ENCODE measurements around the gene PSMD13.
A peak's percentile ranks its signal among the peaks of the same experiment; 100 is the strongest.

PSMD13 gene

GRCh38 chr11:207208-207862 lies 29.4 kb upstream of the PSMD13 start, which contains the start of the genes BET1L and RIC8A:
Gene BET1L (minus strand): TSS chr11:207399. CDS start chr11:207321, 78 bp downstream.
Gene RIC8A (plus strand): TSS chr11:207708. CDS start chr11:208855, 1,147 bp downstream.
- Histone ChIP-seq H4K20me1 (ENCODE audit: insufficient read depth, low read length) (no peaks in the 10 kb centered on the region; the same call in 1 of the 2 replicates), H3K4me2 (ENCODE audit: low read depth, low read length) (peak within 1 kb of the TSS; percentile 97), H3K9ac (ENCODE audit: low read length) (peak within 1 kb of the TSS; percentile 98), H2AFZ (ENCODE audit: low read length) (peak within 1 kb of the TSS; percentile 72), H3K27ac (ENCODE audit: low read length) (peak within 1 kb of the TSS; percentile 100), H3K9me3 (replicated peaks; ENCODE audit: insufficient read depth, low read length) (no peaks in the 10 kb centered on the region), H3K27me3 (replicated peaks; ENCODE audit: insufficient read depth, low read length) (no peaks in the 10 kb centered on the region), H3K36me3 (replicated peaks; ENCODE audit: insufficient read depth, low read length) (peaks cover 9% of the 10 kb centered on the region; the same call in 1 of the 2 replicates), H3F3A (ENCODE audit: insufficient read depth, low read length) (peaks cover 10% of the 10 kb centered on the region), H3K4me1 (ENCODE audit: low read length) (peaks cover 16% of the 10 kb centered on the region), H3K9me2 (replicated peaks; ENCODE audit: insufficient read depth, low read length) (no peaks in the 10 kb centered on the region), H3K4me3 (ENCODE audit: low read length) (peak within 1 kb of the TSS; percentile 97), H3K79me2 (ENCODE audit: low read length) (peaks cover 61% of the 10 kb centered on the region)
- peak; percentile 97 for DNase-seq
- no peak for TF ChIP-seq EZH2phosphoT487 (IDR thresholded peaks at IDR 0.05; ENCODE audit: low read length)
- TF ChIP-seq EZH2 (optimal IDR thresholded peaks at IDR 0.05; ENCODE audit: low read depth, low read length), result no peak
- TF ChIP-seq CTCF (IDR thresholded peaks at IDR 0.05; ENCODE audit: low read length), result no peak

GRCh38 chr11:207863-208180 lies 29.0 kb upstream of the PSMD13 start:
- no peak for DNase-seq
- peaks cover 10% of the 10 kb centered on the region for H3F3A ChIP-seq (ENCODE audit: insufficient read depth, low read length)
- H3K4me1 ChIP-seq (ENCODE audit: low read length), result peaks cover 16% of the 10 kb centered on the region
- peak overlapping the region; percentile 98 for H3K9ac ChIP-seq (ENCODE audit: low read length)
- H3K27me3 ChIP-seq (replicated peaks; ENCODE audit: insufficient read depth, low read length), result no peaks in the 10 kb centered on the region
- H3K4me3 ChIP-seq (ENCODE audit: low read length), result peak overlapping the region; percentile 97
- peak overlapping the region; percentile 97 for H3K4me2 ChIP-seq (ENCODE audit: low read depth, low read length)
- no peak for TF ChIP-seq CTCF (IDR thresholded peaks at IDR 0.05; ENCODE audit: low read length)
- no peak for TF ChIP-seq EZH2 (optimal IDR thresholded peaks at IDR 0.05; ENCODE audit: low read depth, low read length)
- no peak for TF ChIP-seq EZH2phosphoT487 (IDR thresholded peaks at IDR 0.05; ENCODE audit: low read length)
- no peaks in the 10 kb centered on the region for H3K9me3 ChIP-seq (replicated peaks; ENCODE audit: insufficient read depth, low read length)
- H3K27ac ChIP-seq (ENCODE audit: low read length), result peak overlapping the region; percentile 100
- H4K20me1 ChIP-seq (ENCODE audit: insufficient read depth, low read length), result no peaks in the 10 kb centered on the region; the same call in 1 of the 2 replicates
- H3K36me3 ChIP-seq (replicated peaks; ENCODE audit: insufficient read depth, low read length), result peaks cover 9% of the 10 kb centered on the region; the same call in 1 of the 2 replicates
- no peaks in the 10 kb centered on the region for H3K9me2 ChIP-seq (replicated peaks; ENCODE audit: insufficient read depth, low read length)
- H3K79me2 ChIP-seq (ENCODE audit: low read length), result peaks cover 61% of the 10 kb centered on the region
- H2AFZ ChIP-seq (ENCODE audit: low read length), result peak overlapping the region; percentile 72

GRCh38 chr11:208181-208916 lies 28.4 kb upstream of the PSMD13 start:
- Histone ChIP-seq H3K9me2 (replicated peaks; ENCODE audit: insufficient read depth, low read length) (no peaks in the 10 kb centered on the region), H3K27me3 (replicated peaks; ENCODE audit: insufficient read depth, low read length) (no peaks in the 10 kb centered on the region), H3K4me1 (ENCODE audit: low read length) (peaks cover 16% of the 10 kb centered on the region), H4K20me1 (ENCODE audit: insufficient read depth, low read length) (no peaks in the 10 kb centered on the region; the same call in 1 of the 2 replicates), H3K4me3 (ENCODE audit: low read length) (peak overlapping the region; percentile 97), H3K36me3 (replicated peaks; ENCODE audit: insufficient read depth, low read length) (peaks cover 14% of the 10 kb centered on the region), H3K27ac (ENCODE audit: low read length) (peak overlapping the region; percentile 100), H2AFZ (ENCODE audit: low read length) (peak overlapping the region; percentile 72), H3K4me2 (ENCODE audit: low read depth, low read length) (peak overlapping the region; percentile 97), H3K79me2 (ENCODE audit: low read length) (peaks cover 61% of the 10 kb centered on the region), H3K9me3 (replicated peaks; ENCODE audit: insufficient read depth, low read length) (no peaks in the 10 kb centered on the region), H3K9ac (ENCODE audit: low read length) (peak overlapping the region; percentile 98), H3F3A (ENCODE audit: insufficient read depth, low read length) (peaks cover 10% of the 10 kb centered on the region)
- peak; percentile 87 for DNase-seq
- TF ChIP-seq CTCF (IDR thresholded peaks at IDR 0.05; ENCODE audit: low read length) (no peak), EZH2 (optimal IDR thresholded peaks at IDR 0.05; ENCODE audit: low read depth, low read length) (no peak), EZH2phosphoT487 (IDR thresholded peaks at IDR 0.05; ENCODE audit: low read length) (no peak)

Measured in MM.1S (cell line).